GM13976 (cell line): Measurements from ENCODE around the gene ZNF839.

Source experiments
- DNase-seq: peaks from one replicate; pipeline ENCODE4 v3.0.0; 2012; ENCODE audit warnings: low spot score
- CTCF ChIP-seq: IDR thresholded peaks from 2 replicates; pipeline ENCODE4 v1.5.1; 2012; ENCODE audit warnings: borderline replicate concordance, mild to moderate bottlenecking; ENCODE audit not compliant: insufficient read depth; ENCODE audit errors: extremely low read depth, missing control alignments, control extremely low read depth
- in situ Hi-C: fragments of 300-500 bp; cut with MboI; formaldehyde crosslinking; loops from one replicate; pipeline ENCODE4 v1.12.0; 2022; ENCODE audit warnings: low sequenced_read_pairs, mixed read lengths, inconsistent platforms; ENCODE audit not compliant: unreplicated experiment

The ZNF839 gene

GRCh38 chr14:102371361-102371760 lies 51.8 kb downstream of the ZNF839 start:
- no peak for DNase-seq
- in situ Hi-C loops: no loop called here
- TF ChIP-seq CTCF: no peak

GRCh38 chr14:102373110-102373509 lies 53.6 kb downstream of the ZNF839 start:
- no peak for DNase-seq
- TF ChIP-seq CTCF: no peak
- in situ Hi-C loops: no loop called here

GRCh38 chr14:102374264-102374663 lies 54.7 kb downstream of the ZNF839 start:
- in situ Hi-C loops: no loop called here
- TF ChIP-seq CTCF: no peak
- no peak for DNase-seq

GRCh38 chr14:102375119-102375518 lies 55.6 kb downstream of the ZNF839 start:
- in situ Hi-C loops: no loop called here
- no peak for TF ChIP-seq CTCF
- DNase-seq: no peak

GRCh38 chr14:102377696-102378095 lies 58.1 kb downstream of the ZNF839 start:
- TF ChIP-seq CTCF: no peak
- in situ Hi-C loops: no loop called here
- no peak for DNase-seq

GRCh38 chr14:102378830-102379229 lies 59.3 kb downstream of the ZNF839 start:
- no peak for DNase-seq
- in situ Hi-C loops: no loop called here
- no peak for TF ChIP-seq CTCF

DNA sequence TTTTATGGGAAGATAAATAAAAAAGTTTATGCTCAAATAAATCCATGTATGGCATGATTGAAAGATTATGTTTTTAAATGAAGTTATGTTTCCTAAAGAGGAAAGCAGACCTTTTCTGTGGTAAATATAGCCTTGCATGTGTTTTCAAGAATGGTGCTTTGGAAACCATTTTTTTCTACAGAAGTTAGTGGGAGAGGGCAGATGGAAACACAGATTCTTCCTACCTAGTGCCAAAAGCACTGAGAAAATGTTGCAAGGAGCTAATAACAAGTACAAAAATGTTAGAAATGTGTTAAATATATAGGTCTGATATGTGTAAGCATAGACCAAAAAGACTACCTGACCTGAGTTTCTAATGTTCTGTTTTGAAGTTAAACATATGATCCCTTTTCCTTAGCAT lies 67.5 kb downstream of the ZNF839 start:
- in situ Hi-C loops: no loop called here
- DNase-seq: no peak
- TF ChIP-seq CTCF: no peak
